NB4 (cell line): Measurements from ENCODE around the gene TMOD4.

Source experiments
- POLR2A ChIP-seq: IDR thresholded peaks from 2 replicates; pipeline ENCODE4 v1.6.1; 2011; ENCODE audit warnings: mild to moderate bottlenecking; ENCODE audit not compliant: insufficient read length; ENCODE audit errors: extremely low read depth
- TF ChIP-seq, protein P1 (sequence below): IDR thresholded peaks from one replicate; pipeline ENCODE4 v1.5.1; 2012; ENCODE audit warnings: low read depth, low read length
- TF ChIP-seq, protein P2 (sequence below): IDR thresholded peaks from 2 replicates; pipeline ENCODE4 v1.6.1; 2011; ENCODE audit warnings: low read depth, low read length

DNA sequence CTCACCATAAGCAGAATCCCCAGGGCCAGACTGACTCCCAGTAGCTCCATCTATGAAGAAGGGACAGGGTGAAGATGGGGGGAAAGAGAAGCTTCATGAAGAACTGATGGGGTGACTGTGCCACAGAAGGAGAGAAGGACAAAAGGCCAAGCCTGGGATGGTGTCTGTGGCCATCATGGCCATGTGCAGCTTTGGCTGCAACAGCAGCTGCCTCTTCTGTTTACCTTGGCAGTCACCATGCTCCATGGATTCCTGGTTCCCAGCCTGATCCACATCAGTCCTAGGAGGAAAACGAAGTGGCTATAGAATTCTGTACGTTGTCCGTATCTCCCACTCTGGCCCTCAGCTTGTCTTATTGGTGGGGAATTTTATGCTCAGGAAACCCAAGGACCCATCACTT is 41.4 kb downstream of the TMOD4 start:
- TF ChIP-seq, protein P1, sequence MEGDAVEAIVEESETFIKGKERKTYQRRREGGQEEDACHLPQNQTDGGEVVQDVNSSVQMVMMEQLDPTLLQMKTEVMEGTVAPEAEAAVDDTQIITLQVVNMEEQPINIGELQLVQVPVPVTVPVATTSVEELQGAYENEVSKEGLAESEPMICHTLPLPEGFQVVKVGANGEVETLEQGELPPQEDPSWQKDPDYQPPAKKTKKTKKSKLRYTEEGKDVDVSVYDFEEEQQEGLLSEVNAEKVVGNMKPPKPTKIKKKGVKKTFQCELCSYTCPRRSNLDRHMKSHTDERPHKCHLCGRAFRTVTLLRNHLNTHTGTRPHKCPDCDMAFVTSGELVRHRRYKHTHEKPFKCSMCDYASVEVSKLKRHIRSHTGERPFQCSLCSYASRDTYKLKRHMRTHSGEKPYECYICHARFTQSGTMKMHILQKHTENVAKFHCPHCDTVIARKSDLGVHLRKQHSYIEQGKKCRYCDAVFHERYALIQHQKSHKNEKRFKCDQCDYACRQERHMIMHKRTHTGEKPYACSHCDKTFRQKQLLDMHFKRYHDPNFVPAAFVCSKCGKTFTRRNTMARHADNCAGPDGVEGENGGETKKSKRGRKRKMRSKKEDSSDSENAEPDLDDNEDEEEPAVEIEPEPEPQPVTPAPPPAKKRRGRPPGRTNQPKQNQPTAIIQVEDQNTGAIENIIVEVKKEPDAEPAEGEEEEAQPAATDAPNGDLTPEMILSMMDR: no peak
- no peak for TF ChIP-seq POLR2A
- TF ChIP-seq, protein P2, sequence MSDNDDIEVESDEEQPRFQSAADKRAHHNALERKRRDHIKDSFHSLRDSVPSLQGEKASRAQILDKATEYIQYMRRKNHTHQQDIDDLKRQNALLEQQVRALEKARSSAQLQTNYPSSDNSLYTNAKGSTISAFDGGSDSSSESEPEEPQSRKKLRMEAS: no peak
